HL-60 (cell line): ENCODE measurements around the gene RSPO3.
A peak's percentile ranks its signal among the peaks of the same experiment; 100 is the strongest.

Experiments used
- DNase-seq, 2 experiments: peaks; one replicate each; pipeline ENCODE4 v3.0.0-alpha.2; 2010 to 2020; ENCODE audit warnings: low read depth in 1 of 2, low spot score in 1 of 2
- H3K27ac ChIP-seq: fragments of 250-450 bp; sonication (Bioruptor Pico); replicated peaks from 2 replicates; pipeline ENCODE4 v1.5.1; 2020; ENCODE audit warnings: mild to moderate bottlenecking, moderate library complexity
- H3K27me3 ChIP-seq: fragments of 250-450 bp; sonication (Bioruptor Pico); 2 replicates; pipeline ENCODE4 v1.5.1; 2021; ENCODE audit warnings: mild to moderate bottlenecking, moderate library complexity; ENCODE audit not compliant: insufficient read depth, poor library complexity, severe bottlenecking
- H3K4me3 ChIP-seq: replicated peaks from 2 replicates; pipeline ENCODE4 v1.5.1; 2011; ENCODE audit warnings: mild to moderate bottlenecking, control low read depth, low read length; ENCODE audit not compliant: insufficient read depth
- CTCF ChIP-seq: IDR thresholded peaks from one replicate; pipeline ENCODE4 v1.5.1; 2011; ENCODE audit warnings: low read length, control low read depth, inconsistent platforms; ENCODE audit not compliant: insufficient read depth
- GABPA ChIP-seq: IDR thresholded peaks from 2 replicates; pipeline ENCODE4 v1.6.1; 2012; ENCODE audit warnings: low read depth
- POLR2AphosphoS5 ChIP-seq: IDR thresholded peaks from 2 replicates; pipeline ENCODE4 v1.6.1; 2012; ENCODE audit warnings: low read depth
- REST ChIP-seq: IDR thresholded peaks from 2 replicates; pipeline ENCODE4 v1.6.1; 2012; ENCODE audit warnings: low read depth; ENCODE audit not compliant: insufficient replicate concordance
- SPI1 ChIP-seq: IDR thresholded peaks from 2 replicates; pipeline ENCODE4 v1.6.1; 2012; ENCODE audit warnings: low read depth, mild to moderate bottlenecking, borderline replicate concordance

RSPO3 gene

GRCh38 chr6:127200114-127200513 lies 81.6 kb downstream of the RSPO3 start:
- TF ChIP-seq CTCF (no peak), POLR2AphosphoS5 (no peak), REST (no peak), GABPA (no peak), SPI1 (no peak)

GRCh38 chr6:127201321-127201720 lies 82.8 kb downstream of the RSPO3 start:
- TF ChIP-seq SPI1: no peak
- no peak for TF ChIP-seq CTCF
- Histone ChIP-seq H3K27me3 (no peaks in the 10 kb centered on the region), H3K27ac (no peak overlapping the region), H3K4me3 (no peak overlapping the region)
- no peak for DNase-seq

More at GRCh38 chr6:127200114-127200513, 81.6 kb downstream of the RSPO3 start:
- no peaks in the 10 kb centered on the region for H3K27me3 ChIP-seq
- peak overlapping the region; percentile 57 for H3K27ac ChIP-seq
- no peak for DNase-seq
- no peak overlapping the region for H3K4me3 ChIP-seq

GRCh38 chr6:127202676-127203075 lies 84.2 kb downstream of the RSPO3 start:
- no peak for TF ChIP-seq SPI1
- TF ChIP-seq REST: no peak
- no peak for TF ChIP-seq CTCF
- no peak for TF ChIP-seq POLR2AphosphoS5
- TF ChIP-seq GABPA: no peak
- Histone ChIP-seq H3K27me3 (no peaks in the 10 kb centered on the region), H3K27ac (no peak overlapping the region), H3K4me3 (no peak overlapping the region)
- no peak for DNase-seq

- Histone ChIP-seq H3K27ac (peak overlapping the region; percentile 9; the same call in 1 of the 2 replicates), H3K4me3 (no peak overlapping the region), H3K27me3 (no peaks in the 10 kb centered on the region)
- peak in 1 of 2 experiments; percentile 38 for DNase-seq
- TF ChIP-seq SPI1 (peak; percentile 79), GABPA (no peak)
Observed at GRCh38 chr6:127204281-127204680, 85.8 kb downstream of the RSPO3 start.
